Measurements from ENCODE around the gene COG4.
"Not testable (repeated sequence)": the region's sequence is repeated elsewhere in the genome, so short reads cannot be mapped to it uniquely, and the experiment has no call there.

The COG4 gene

GRCh38 chr16:70467608-70468007 is 55.7 kb downstream of the COG4 start:
- H3K4me1 ChIP-seq (ENCODE audit: insufficient read depth, low read length) = no peaks in the 10 kb centered on the region
- no peaks in the 10 kb centered on the region; the same call in 1 of the 2 replicates for H3K36me3 ChIP-seq (ENCODE audit: insufficient read depth, low read length)
- H3K9ac ChIP-seq (ENCODE audit: low read depth, low read length) = no peak overlapping the region
- no peaks in the 10 kb centered on the region for H3K9me3 ChIP-seq (ENCODE audit: control insufficient read depth, insufficient read depth, low read length)

- Histone ChIP-seq H3K9me3 (ENCODE audit: control insufficient read depth, insufficient read depth, low read length) (no peaks in the 10 kb centered on the region), H3K4me1 (ENCODE audit: insufficient read depth, low read length) (no peaks in the 10 kb centered on the region), H3K36me3 (ENCODE audit: insufficient read depth, low read length) (no peaks in the 10 kb centered on the region; the same call in 1 of the 2 replicates), H3K9ac (ENCODE audit: low read depth, low read length) (no peak overlapping the region)
Observed at GRCh38 chr16:70467113-70467512, 56.2 kb downstream of the COG4 start.

- Histone ChIP-seq H3K9me3 (ENCODE audit: control insufficient read depth, insufficient read depth, low read length) (no peaks in the 10 kb centered on the region), H3K4me1 (ENCODE audit: insufficient read depth, low read length) (no peaks in the 10 kb centered on the region), H3K36me3 (ENCODE audit: insufficient read depth, low read length) (no peaks in the 10 kb centered on the region; the same call in 1 of the 2 replicates), H3K9ac (ENCODE audit: low read depth, low read length) (no peak overlapping the region)
Observed at GRCh38 chr16:70466805-70467076, 56.6 kb downstream of the COG4 start.

GRCh38 chr16:70465999-70466804 is 57.2 kb downstream of the COG4 start:
- H3K36me3 ChIP-seq (ENCODE audit: insufficient read depth, low read length) = no peaks in the 10 kb centered on the region; the same call in 1 of the 2 replicates
- no peaks in the 10 kb centered on the region for H3K9me3 ChIP-seq (ENCODE audit: control insufficient read depth, insufficient read depth, low read length)
- H3K4me1 ChIP-seq (ENCODE audit: insufficient read depth, low read length) = no peaks in the 10 kb centered on the region; the same call in 1 of the 2 replicates
- no peak overlapping the region for H3K9ac ChIP-seq (ENCODE audit: low read depth, low read length)

GRCh38 chr16:70463235-70463634 is 60.1 kb downstream of the COG4 start:
- Histone ChIP-seq H3K4me1 (ENCODE audit: insufficient read depth, low read length) (no peaks in the 10 kb centered on the region; the same call in 1 of the 2 replicates), H3K9me3 (ENCODE audit: control insufficient read depth, insufficient read depth, low read length) (no peaks in the 10 kb centered on the region), H3K36me3 (ENCODE audit: insufficient read depth, low read length) (no peaks in the 10 kb centered on the region; the same call in 1 of the 2 replicates), H3K9ac (ENCODE audit: low read depth, low read length) (no peak overlapping the region)

DNA sequence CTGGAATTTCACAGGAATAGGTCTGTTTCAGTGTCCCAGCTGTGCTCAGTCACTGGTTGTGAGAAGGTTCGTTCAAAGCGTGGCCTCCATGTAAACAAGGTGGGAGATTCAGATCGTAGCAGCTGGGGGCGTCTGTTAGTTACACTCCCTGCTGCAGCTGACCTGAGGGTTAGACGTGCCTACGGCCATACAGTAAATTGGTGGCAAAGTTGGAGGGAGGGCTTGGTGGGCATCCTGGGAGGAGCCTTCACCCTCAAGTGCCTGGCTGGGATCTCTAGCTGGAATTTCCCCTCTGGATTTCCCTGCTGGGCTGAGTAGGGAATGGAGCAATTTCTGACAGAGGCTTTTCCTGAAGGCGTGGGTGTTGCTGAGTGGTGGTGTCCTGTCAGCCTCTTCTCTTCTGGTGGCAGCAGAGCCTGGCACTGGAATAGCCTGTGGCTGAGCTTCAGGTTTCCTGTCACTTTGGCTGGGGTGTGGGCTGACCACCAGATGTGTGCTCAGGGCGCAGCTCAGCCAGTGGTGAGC is 62.6 kb downstream of the COG4 start:
- Histone ChIP-seq H3K9ac (ENCODE audit: low read depth, low read length) (no peak overlapping the region), H3K36me3 (ENCODE audit: insufficient read depth, low read length) (no peaks in the 10 kb centered on the region; the same call in 1 of the 2 replicates), H3K9me3 (ENCODE audit: control insufficient read depth, insufficient read depth, low read length) (no peaks in the 10 kb centered on the region), H3K4me1 (ENCODE audit: insufficient read depth, low read length) (no peaks in the 10 kb centered on the region; the same call in 1 of the 2 replicates)

DNA sequence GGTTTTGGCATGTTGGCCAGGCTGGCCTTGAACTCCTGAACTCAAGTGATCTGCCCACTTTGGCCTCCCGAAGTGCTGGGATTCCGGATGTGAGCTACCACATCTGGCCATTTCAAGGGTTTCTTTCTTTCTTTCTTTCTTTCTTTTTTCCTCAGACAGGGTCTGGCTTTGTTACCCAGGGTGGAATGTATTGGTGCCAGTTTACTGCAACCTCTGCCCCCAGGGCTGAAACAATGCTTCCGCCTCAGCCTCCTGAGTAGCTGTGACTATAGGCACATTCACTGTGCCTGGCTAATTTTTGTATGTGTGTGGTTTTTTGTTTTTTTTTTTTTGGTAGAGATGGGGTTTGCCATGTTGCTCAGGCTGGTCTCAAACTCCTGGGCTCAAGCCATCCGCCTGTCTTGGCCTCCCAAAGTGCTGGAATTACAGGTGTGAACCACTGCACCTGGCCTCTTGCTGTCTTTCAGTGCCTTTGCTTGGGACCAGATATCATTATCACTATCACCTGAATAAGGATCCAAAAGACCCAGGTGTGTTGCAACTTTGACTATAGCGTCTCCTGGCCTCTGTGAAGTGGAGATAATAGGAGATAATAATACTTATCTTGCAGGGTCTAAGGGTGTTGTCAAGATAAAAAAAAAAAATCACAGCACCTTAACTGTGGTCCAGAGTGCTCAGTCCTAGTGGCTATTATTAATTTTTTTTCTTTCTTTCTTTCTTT is 65.7 kb downstream of the COG4 start:
- Histone ChIP-seq H3K9ac (ENCODE audit: low read depth, low read length) (no peak overlapping the region), H3K36me3 (ENCODE audit: insufficient read depth, low read length) (no peaks in the 10 kb centered on the region), H3K4me1 (ENCODE audit: insufficient read depth, low read length) (no peaks in the 10 kb centered on the region; the same call in 1 of the 2 replicates), H3K9me3 (ENCODE audit: control insufficient read depth, insufficient read depth, low read length) (no peaks in the 10 kb centered on the region)

DNA sequence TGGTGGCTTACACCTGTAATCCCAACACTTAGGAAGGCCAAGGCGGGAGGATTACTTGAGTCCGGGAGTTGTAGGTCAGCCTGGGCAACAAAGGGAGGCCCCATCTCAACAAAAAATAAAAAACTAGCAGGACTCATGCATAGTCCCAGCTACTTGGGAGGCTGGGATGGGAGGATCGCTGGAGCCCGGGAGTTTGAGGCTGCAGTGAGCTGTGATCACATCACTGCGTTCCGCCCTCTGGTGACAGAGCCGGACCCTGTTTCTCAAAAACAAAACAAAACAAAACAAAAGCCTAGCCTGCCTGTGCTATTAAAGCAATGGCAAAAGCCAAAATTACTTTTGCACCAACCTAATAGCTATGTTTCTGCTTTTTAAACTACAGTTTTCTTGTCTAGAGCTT is 67.4 kb downstream of the COG4 start:
- H3K36me3 ChIP-seq (ENCODE audit: insufficient read depth, low read length) = no peaks in the 10 kb centered on the region
- no peaks in the 10 kb centered on the region for H3K4me1 ChIP-seq (ENCODE audit: insufficient read depth, low read length)
- no peak overlapping the region for H3K9ac ChIP-seq (ENCODE audit: low read depth, low read length)
- H3K9me3 ChIP-seq (ENCODE audit: control insufficient read depth, insufficient read depth, low read length) = no peaks in the 10 kb centered on the region

DNA sequence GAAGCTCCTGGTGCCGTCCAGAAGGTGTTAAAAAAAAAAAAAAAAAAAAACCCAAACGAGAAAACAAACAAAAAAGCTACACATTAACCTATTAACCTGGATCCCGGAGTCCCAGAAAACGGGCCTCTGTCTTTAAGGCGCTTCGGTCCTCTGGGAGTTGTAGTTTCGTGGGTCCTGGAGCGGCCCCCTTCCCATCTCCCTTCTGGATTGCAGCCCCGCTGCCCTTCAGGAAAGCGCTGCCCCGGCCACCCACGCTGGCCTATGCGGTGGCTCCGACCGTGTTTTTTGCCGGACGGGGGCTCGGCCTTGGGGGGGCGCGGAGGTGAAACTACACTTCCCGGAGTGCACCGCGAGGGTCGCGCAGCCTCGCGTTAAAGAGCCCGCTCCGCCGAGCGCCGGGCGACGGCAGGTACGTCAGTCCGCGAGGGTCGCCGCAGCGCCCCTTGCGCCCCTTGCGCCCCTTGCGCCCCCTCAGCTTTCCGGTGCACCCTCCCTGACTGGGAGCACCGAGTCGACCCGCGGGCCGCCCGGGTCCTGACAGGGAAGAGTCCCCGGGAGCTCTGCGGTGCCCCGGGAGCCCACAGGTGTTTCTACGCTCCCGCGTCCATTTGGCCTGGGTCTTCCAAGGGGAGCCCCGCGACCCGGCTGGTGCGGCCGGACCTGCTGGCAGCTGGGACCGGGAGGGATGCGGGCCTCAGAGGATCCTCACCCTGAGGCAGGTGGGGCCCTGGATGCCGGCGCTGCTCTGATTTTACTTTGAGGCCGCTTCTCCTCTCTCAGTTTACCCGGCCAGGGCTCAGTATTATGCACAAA is 68.9 kb downstream of the COG4 start, which contains the start of gene FCSK:
FCSK (plus strand) TSS at position 374 of the 813 bp plus-strand sequence. CDS start 8,596 bp downstream, outside the sequence.
- Histone ChIP-seq H3K9ac (ENCODE audit: low read depth, low read length) (peak within 1 kb of the TSS; percentile 78), H3K9me3 (ENCODE audit: control insufficient read depth, insufficient read depth, low read length) (no peaks in the 10 kb centered on the region), H3K36me3 (ENCODE audit: insufficient read depth, low read length) (no peaks in the 10 kb centered on the region), H3K4me1 (ENCODE audit: insufficient read depth, low read length) (no peaks in the 10 kb centered on the region)

- Histone ChIP-seq H3K4me1 (ENCODE audit: insufficient read depth, low read length) (no peaks in the 10 kb centered on the region), H3K36me3 (ENCODE audit: insufficient read depth, low read length) (no peaks in the 10 kb centered on the region), H3K9ac (ENCODE audit: low read depth, low read length) (peak overlapping the region; percentile 78), H3K9me3 (ENCODE audit: control insufficient read depth, insufficient read depth, low read length) (no peaks in the 10 kb centered on the region)
Observed at GRCh38 chr16:70453892-70454221, 69.5 kb downstream of the COG4 start.

GRCh38 chr16:70453117-70453891 is 70.0 kb downstream of the COG4 start:
- H3K9me3 ChIP-seq (ENCODE audit: control insufficient read depth, insufficient read depth, low read length) = no peaks in the 10 kb centered on the region
- peak overlapping the region; percentile 78 for H3K9ac ChIP-seq (ENCODE audit: low read depth, low read length)
- no peaks in the 10 kb centered on the region for H3K36me3 ChIP-seq (ENCODE audit: insufficient read depth, low read length)
- H3K4me1 ChIP-seq (ENCODE audit: insufficient read depth, low read length) = no peaks in the 10 kb centered on the region

GRCh38 chr16:70451004-70451340 is 72.4 kb downstream of the COG4 start:
- H3K9ac ChIP-seq (ENCODE audit: low read depth, low read length); H3K9me3 ChIP-seq (ENCODE audit: control insufficient read depth, insufficient read depth, low read length); H3K4me1 ChIP-seq (ENCODE audit: insufficient read depth, low read length); H3K36me3 ChIP-seq (ENCODE audit: insufficient read depth, low read length): not testable (repeated sequence)

GRCh38 chr16:70450142-70451003 is 73.0 kb downstream of the COG4 start:
- H3K9ac ChIP-seq (ENCODE audit: low read depth, low read length); H3K36me3 ChIP-seq (ENCODE audit: insufficient read depth, low read length); H3K9me3 ChIP-seq (ENCODE audit: control insufficient read depth, insufficient read depth, low read length); H3K4me1 ChIP-seq (ENCODE audit: insufficient read depth, low read length): not testable (repeated sequence)
